K562 (cell line): ENCODE data around the gene IQCC. TPM values are rescaled to one million over a fixed set of nuclear protein-coding genes. Genes with fewer than 3 reads are reported as not detected.

ENCODE experiments used
- ATF1 ChIP-seq, 2 experiments: fragments of 450-650 bp in 1 of 2; IDR thresholded peaks; 2 replicates each; pipeline ENCODE4 v1.6.1; 2016; ENCODE audit warnings: missing compliant biosample characterization in 1 of 2, missing genetic modification characterization in 1 of 2
- DPF2 ChIP-seq: fragments of 450-650 bp; IDR thresholded peaks from 2 replicates; pipeline ENCODE4 v1.6.1; 2016
- ETV5 ChIP-seq: sonication (generic); formaldehyde crosslinking; IDR thresholded peaks from 2 replicates; pipeline ENCODE4 v1.4.0; 2020; ENCODE audit warnings: low read depth, mild to moderate bottlenecking, missing genetic modification reagents
- HDAC8 ChIP-seq: fragments of 450-650 bp; IDR thresholded peaks from 2 replicates; pipeline ENCODE4 v1.6.1; 2016; ENCODE audit warnings: mild to moderate bottlenecking, missing genetic modification characterization, moderate library complexity, missing compliant biosample characterization
- JUND ChIP-seq, 2 experiments: IDR thresholded peaks; 2 replicates in 1 of 2; 3 replicates in 1 of 2; pipeline ENCODE4 v1.6.1; 2011; ENCODE audit warnings: borderline replicate concordance in 2 of 2, low read depth in 2 of 2, low read length in 2 of 2, improper control_type of control experiment in 1 of 2, missing biosample characterization in 1 of 2, missing genetic modification characterization in 1 of 2, missing genetic modification reagents in 1 of 2
- PATZ1 ChIP-seq: fragments of 250-450 bp; sonication (Bioruptor Pico); IDR thresholded peaks from 2 replicates; pipeline ENCODE4 v1.5.0; 2020; ENCODE audit warnings: mild to moderate bottlenecking, borderline replicate concordance
- SMARCA4 ChIP-seq: fragments of 450-650 bp; IDR thresholded peaks from 2 replicates; pipeline ENCODE4 v1.6.1; 2016
- ZC3H4 ChIP-seq: sonication (generic); formaldehyde crosslinking; IDR thresholded peaks from 2 replicates; pipeline ENCODE4 v1.9.0; 2021; ENCODE audit warnings: missing genetic modification reagents, borderline replicate concordance
- ZNF407 ChIP-seq: fragments of 450-650 bp; IDR thresholded peaks from 2 replicates; pipeline ENCODE4 v1.6.1; 2016; ENCODE audit warnings: low read depth
- ZNF830 ChIP-seq: fragments of 250-450 bp; sonication (Bioruptor Pico); IDR thresholded peaks from 2 replicates; pipeline ENCODE4 v1.5.0; 2021; ENCODE audit warnings: mild to moderate bottlenecking
- polyA plus RNA-seq, 8 experiments: library from polyadenylated mRNA; depleted of rRNA in 4 of 8; stranded (reverse) in 5 of 8; unstranded in 3 of 8; fragments of >200 nt; fragmentation: Nextera tagmentation in 2 of 8; fragmentation: Illumina TruSeq in 1 of 8; extraction: Ambion mirVana in 2 of 8; extraction: Trizol in 1 of 8; gene quantifications; 2 replicates each; pipeline versions ENCODE4 v1.2.1 to v1.2.3, GENCODE V29; 2011 to 2014; ENCODE audit warnings: inconsistent platforms in 1 of 8, missing spikeins in 1 of 8
- total RNA-seq, 7 experiments: library from RNA; depleted of rRNA in 6 of 7; stranded (reverse); fragments of >200 nt in 6 of 7; fragmentation: Illumina TruSeq in 2 of 7; extraction: Trizol in 2 of 7; gene quantifications; 2 replicates each; pipeline versions ENCODE4 v1.2.1 to v1.2.3, GENCODE V29; 2011 to 2021; ENCODE audit warnings: low replicate concordance in 1 of 7
- TF ChIP-seq, protein P1 (sequence below): fragments of 450-650 bp; IDR thresholded peaks from 2 replicates; pipeline ENCODE4 v1.6.1; 2017; ENCODE audit warnings: antibody characterized with exemption, mild to moderate bottlenecking

The IQCC gene
- total and polyA plus RNA-seq, 9 of the 15 experiments (the other 6 are each of a cell fraction or from before 2014, with no cell fraction given): 8.1 to 16.5 (median 10.7) TPM

- TF ChIP-seq ZC3H4 (CRISPR knock-in tag) (no peak), DPF2 (peak; percentile 74), HDAC8 (0 out of 2 replicates have a peak, but pooled peaks have one; percentile 49), SMARCA4 (peak; percentile 50; the same call in 1 of the 2 replicates), ATF1 (CRISPR knock-in tag; IDR thresholded peaks at IDR 0.05) (no peak), ATF1 (tag; IDR thresholded peaks at IDR 0.05) (peak; percentile 39; the same call in 1 of the 2 replicates), JUND (IDR thresholded peaks at IDR 0.05; ENCODE audit: borderline replicate concordance, low read depth, low read length) (peak; percentile 64), JUND (tag; IDR thresholded peaks at IDR 0.05; ENCODE audit: borderline replicate concordance, low read depth, low read length) (no peak; the same call in 2 of the 3 replicates), ZNF830 (CRISPR knock-in tag) (peak; percentile 84; the same call in 1 of the 2 replicates), ZNF407 (peak; percentile 70), PATZ1 (CRISPR knock-in tag) (no peak), ETV5 (CRISPR knock-in tag) (0 out of 2 replicates have a peak, but pooled peaks have one; percentile 10)
- TF ChIP-seq, protein P1, sequence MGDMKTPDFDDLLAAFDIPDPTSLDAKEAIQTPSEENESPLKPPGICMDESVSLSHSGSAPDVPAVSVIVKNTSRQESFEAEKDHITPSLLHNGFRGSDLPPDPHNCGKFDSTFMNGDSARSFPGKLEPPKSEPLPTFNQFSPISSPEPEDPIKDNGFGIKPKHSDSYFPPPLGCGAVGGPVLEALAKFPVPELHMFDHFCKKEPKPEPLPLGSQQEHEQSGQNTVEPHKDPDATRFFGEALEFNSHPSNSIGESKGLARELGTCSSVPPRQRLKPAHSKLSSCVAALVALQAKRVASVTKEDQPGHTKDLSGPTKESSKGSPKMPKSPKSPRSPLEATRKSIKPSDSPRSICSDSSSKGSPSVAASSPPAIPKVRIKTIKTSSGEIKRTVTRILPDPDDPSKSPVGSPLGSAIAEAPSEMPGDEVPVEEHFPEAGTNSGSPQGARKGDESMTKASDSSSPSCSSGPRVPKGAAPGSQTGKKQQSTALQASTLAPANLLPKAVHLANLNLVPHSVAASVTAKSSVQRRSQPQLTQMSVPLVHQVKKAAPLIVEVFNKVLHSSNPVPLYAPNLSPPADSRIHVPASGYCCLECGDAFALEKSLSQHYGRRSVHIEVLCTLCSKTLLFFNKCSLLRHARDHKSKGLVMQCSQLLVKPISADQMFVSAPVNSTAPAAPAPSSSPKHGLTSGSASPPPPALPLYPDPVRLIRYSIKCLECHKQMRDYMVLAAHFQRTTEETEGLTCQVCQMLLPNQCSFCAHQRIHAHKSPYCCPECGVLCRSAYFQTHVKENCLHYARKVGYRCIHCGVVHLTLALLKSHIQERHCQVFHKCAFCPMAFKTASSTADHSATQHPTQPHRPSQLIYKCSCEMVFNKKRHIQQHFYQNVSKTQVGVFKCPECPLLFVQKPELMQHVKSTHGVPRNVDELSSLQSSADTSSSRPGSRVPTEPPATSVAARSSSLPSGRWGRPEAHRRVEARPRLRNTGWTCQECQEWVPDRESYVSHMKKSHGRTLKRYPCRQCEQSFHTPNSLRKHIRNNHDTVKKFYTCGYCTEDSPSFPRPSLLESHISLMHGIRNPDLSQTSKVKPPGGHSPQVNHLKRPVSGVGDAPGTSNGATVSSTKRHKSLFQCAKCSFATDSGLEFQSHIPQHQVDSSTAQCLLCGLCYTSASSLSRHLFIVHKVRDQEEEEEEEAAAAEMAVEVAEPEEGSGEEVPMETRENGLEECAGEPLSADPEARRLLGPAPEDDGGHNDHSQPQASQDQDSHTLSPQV: peak; percentile 34; the same call in 1 of the 2 replicates
These were observed 42.8 kb downstream of the IQCC start (continued) for GRCh38 chr1:32247983-32248889.
